Measurements from ENCODE around the gene LRGUK. TPM values are rescaled to one million over a fixed set of nuclear protein-coding genes. Genes with fewer than 3 reads are reported as not detected.

LRGUK gene
- total RNA-seq, 1 experiment from 2014 or later, result 0.49 TPM

GRCh38 chr7:134313543-134313942 lies 186.4 kb downstream of the LRGUK start:
- no peaks in the 10 kb centered on the region for H3K27me3 ChIP-seq (ENCODE audit: insufficient read depth, low read length)
- ATAC-seq (no peak), DNase-seq (ENCODE audit: low read depth, low spot score) (no peak)
- H3K4me3 ChIP-seq (replicated peaks in 1 of 2; ENCODE audit: low read depth in 1 of 2, low read length in 2 of 2), result no peak overlapping the region
- no peak overlapping the region for H2AFZ ChIP-seq (ENCODE audit: low read depth, low read length, poor library complexity, severe bottlenecking)
- no peak overlapping the region for H3K4me2 ChIP-seq (ENCODE audit: low read length)
- intact Hi-C loops (cut with micrococcal nuclease), result loop anchor here (10.0 kb wide), 1 partner anchor 1229 kb away; the partner anchor contains the start of gene CHCHD3
- RAD21 ChIA-PET (ENCODE audit: low non-redundant PET in 1 of 2, low total read pairs in 2 of 2, uncharacterized antibody in 2 of 2, unreplicated experiment in 2 of 2), result no interaction called here
- H3K36me3 ChIP-seq (ENCODE audit: control insufficient read depth in 1 of 2, insufficient read depth in 2 of 2, low read length in 2 of 2), result no peaks in the 10 kb centered on the region
- no peaks in the 10 kb centered on the region; the same call in 1 of the 2 replicates for H3K79me2 ChIP-seq (ENCODE audit: insufficient read depth, low read length)
- POLR2A ChIA-PET, result no interaction called here
- BruUV-seq (replicated peaks), result no TSS peak
- H3K27ac ChIP-seq (ENCODE audit: low read depth, low read length), result no peak overlapping the region
- CTCF ChIA-PET, result no interaction called here
- TF ChIP-seq CBX3 (IDR thresholded peaks at IDR 0.05; ENCODE audit: low read depth), result no peak
- TF ChIP-seq EGR1 (IDR thresholded peaks at IDR 0.05; ENCODE audit: low read depth), result no peak
- peaks cover 3 to 12% of the 10 kb centered on the region in 2 experiments; a peak in 3 of 4 replicates for H3K4me1 ChIP-seq (ENCODE audit: control insufficient read depth in 1 of 2, insufficient read depth in 2 of 2, low read length in 2 of 2)
- H3K9me2 ChIP-seq (ENCODE audit: insufficient read depth), result no peaks in the 10 kb centered on the region
- H3K9ac ChIP-seq (ENCODE audit: low read length), result no peak overlapping the region
- no peaks in the 10 kb centered on the region for H3K9me3 ChIP-seq (ENCODE audit: control insufficient read depth in 1 of 2, insufficient read depth in 1 of 2, low read depth in 1 of 2, low read length in 2 of 2)
- H4K20me1 ChIP-seq (ENCODE audit: insufficient read depth), result no peaks in the 10 kb centered on the region

Other genes starting within 250 kb of the LRGUK start
- 14.7 TPM for gene SLC35B4, start 189.6 kb downstream of the LRGUK start, total RNA-seq (2021; ENCODE audit: unreplicated experiment)

Measured in HCT116 (cell line).